ENCODE measurements around the gene CENPK. TPM values are rescaled to one million over a fixed set of nuclear protein-coding genes. Genes with fewer than 3 reads are reported as not detected.
"Not testable (repeated sequence)": the region's sequence is repeated elsewhere in the genome, so short reads cannot be mapped to it uniquely, and the experiment has no call there.

CENPK gene
- polyA plus RNA-seq, 1 donor from 2014 or later, result 5.6 TPM

- Histone ChIP-seq H3K36me3 (ENCODE audit: insufficient read depth, low read length) (peaks cover 10% of the 10 kb centered on the region), H3K4me3 (ENCODE audit: low read length) (no peak overlapping the region), H3K9ac (ENCODE audit: low read length) (no peak overlapping the region), H3K27ac (ENCODE audit: low read length) (no peak overlapping the region), H4K20me1 (ENCODE audit: insufficient read depth) (no peaks in the 10 kb centered on the region), H3K9me3 (ENCODE audit: low read length) (no peaks in the 10 kb centered on the region), H2AFZ (ENCODE audit: low read depth, low read length) (no peak overlapping the region), H3K79me2 (replicated peaks; ENCODE audit: insufficient read depth, low read length) (peaks cover 5% of the 10 kb centered on the region), H3K9me2 (ENCODE audit: insufficient read depth, low read length) (no peaks in the 10 kb centered on the region), H3K4me2 (ENCODE audit: low read length) (no peak overlapping the region), H3K27me3 (ENCODE audit: insufficient read depth, low read depth, low read length) (no peaks in the 10 kb centered on the region), H3F3A (ENCODE audit: insufficient read depth, low read length, poor library complexity, severe bottlenecking) (no peaks in the 10 kb centered on the region)
- TF ChIP-seq MXI1 (conservative IDR thresholded peaks at IDR 0.05; ENCODE audit: poor library complexity, severe bottlenecking) (no peak), POLR2AphosphoS5 (IDR thresholded peaks at IDR 0.05) (no peak), SMC3 (conservative IDR thresholded peaks at IDR 0.05; ENCODE audit: poor library complexity) (no peak), CTCF (IDR thresholded peaks at IDR 0.05; ENCODE audit: poor library complexity, severe bottlenecking) (no peak), REST (IDR thresholded peaks at IDR 0.05; ENCODE audit: borderline replicate concordance) (no peak), RAD21 (conservative IDR thresholded peaks at IDR 0.05) (no peak), EZH2 (IDR thresholded peaks at IDR 0.05; ENCODE audit: borderline replicate concordance, insufficient read depth, low read length, poor library complexity, severe bottlenecking) (no peak), EP300 (conservative IDR thresholded peaks at IDR 0.05; ENCODE audit: poor library complexity, severe bottlenecking) (no peak), TAF1 (IDR thresholded peaks at IDR 0.05; ENCODE audit: low read depth) (no peak)
Observed at GRCh38 chr5:65611524-65611923, 48.6 kb upstream of the CENPK start.

GRCh38 chr5:65601761-65602160 lies 38.8 kb upstream of the CENPK start:
- not testable (repeated sequence) for H3K9me3 ChIP-seq (ENCODE audit: low read length); H3K27ac ChIP-seq (ENCODE audit: low read length); H2AFZ ChIP-seq (ENCODE audit: low read depth, low read length); H3K9me2 ChIP-seq (ENCODE audit: insufficient read depth, low read length); H3K27me3 ChIP-seq (ENCODE audit: insufficient read depth, low read depth, low read length); H3F3A ChIP-seq (ENCODE audit: insufficient read depth, low read length, poor library complexity, severe bottlenecking); H3K79me2 ChIP-seq (replicated peaks; ENCODE audit: insufficient read depth, low read length); H3K4me3 ChIP-seq (ENCODE audit: low read length); H3K4me2 ChIP-seq (ENCODE audit: low read length); H4K20me1 ChIP-seq (ENCODE audit: insufficient read depth); H3K9ac ChIP-seq (ENCODE audit: low read length)
- H3K36me3 ChIP-seq (ENCODE audit: insufficient read depth, low read length), result peaks cover 15% of the 10 kb centered on the region

- TF ChIP-seq CTCF (IDR thresholded peaks at IDR 0.05; ENCODE audit: poor library complexity, severe bottlenecking), result no peak
- TF ChIP-seq POLR2AphosphoS5 (IDR thresholded peaks at IDR 0.05), result no peak
- no peak for TF ChIP-seq TAF1 (IDR thresholded peaks at IDR 0.05; ENCODE audit: low read depth)
- TF ChIP-seq MXI1 (conservative IDR thresholded peaks at IDR 0.05; ENCODE audit: poor library complexity, severe bottlenecking), result no peak
- TF ChIP-seq SMC3 (conservative IDR thresholded peaks at IDR 0.05; ENCODE audit: poor library complexity), result no peak
- TF ChIP-seq REST (IDR thresholded peaks at IDR 0.05; ENCODE audit: borderline replicate concordance), result no peak
- no peak for TF ChIP-seq EP300 (conservative IDR thresholded peaks at IDR 0.05; ENCODE audit: poor library complexity, severe bottlenecking)
- TF ChIP-seq EZH2 (IDR thresholded peaks at IDR 0.05; ENCODE audit: borderline replicate concordance, insufficient read depth, low read length, poor library complexity, severe bottlenecking), result no peak
- TF ChIP-seq RAD21 (conservative IDR thresholded peaks at IDR 0.05), result no peak
Observed at GRCh38 chr5:65588694-65589093, 25.7 kb upstream of the CENPK start.

More at GRCh38 chr5:65588694-65589093, 25.7 kb upstream of the CENPK start:
- peaks cover 4% of the 10 kb centered on the region for H3K36me3 ChIP-seq (ENCODE audit: insufficient read depth, low read length)
- H3K4me2 ChIP-seq (ENCODE audit: low read length), result no peak overlapping the region
- H2AFZ ChIP-seq (ENCODE audit: low read depth, low read length), result no peak overlapping the region
- no peaks in the 10 kb centered on the region for H3K79me2 ChIP-seq (replicated peaks; ENCODE audit: insufficient read depth, low read length)
- H3K27ac ChIP-seq (ENCODE audit: low read length), result no peak overlapping the region
- H3K4me3 ChIP-seq (ENCODE audit: low read length), result no peak overlapping the region
- no peaks in the 10 kb centered on the region for H3K9me2 ChIP-seq (ENCODE audit: insufficient read depth, low read length)
- H3K27me3 ChIP-seq (ENCODE audit: insufficient read depth, low read depth, low read length), result no peaks in the 10 kb centered on the region
- H4K20me1 ChIP-seq (ENCODE audit: insufficient read depth), result no peaks in the 10 kb centered on the region
- H3F3A ChIP-seq (ENCODE audit: insufficient read depth, low read length, poor library complexity, severe bottlenecking), result no peaks in the 10 kb centered on the region
- H3K9ac ChIP-seq (ENCODE audit: low read length), result no peak overlapping the region
- no peaks in the 10 kb centered on the region for H3K9me3 ChIP-seq (ENCODE audit: low read length)
